HepG2 (cell line): Measurements from ENCODE around the gene MCFD2. TPM values are rescaled to one million over a fixed set of nuclear protein-coding genes. Genes with fewer than 3 reads are reported as not detected.
A peak's percentile ranks its signal among the peaks of the same experiment; 100 is the strongest.

Source experiments
- CCDC6 ChIP-seq: sonication (generic); formaldehyde crosslinking; IDR thresholded peaks from 2 replicates; pipeline ENCODE4 v1.8.1; 2022; ENCODE audit warnings: mild to moderate bottlenecking, missing genetic modification reagents, moderate library complexity
- DMAP1 ChIP-seq: IDR thresholded peaks from 2 replicates; pipeline ENCODE4 v1.6.1; 2016
- HMGXB4 ChIP-seq, 2 experiments: sonication (generic) in 1 of 2; formaldehyde crosslinking in 1 of 2; IDR thresholded peaks; 2 replicates each; pipeline versions ENCODE4 v1.4.0 to v1.6.1; 2018 to 2020; ENCODE audit warnings: missing genetic modification reagents in 2 of 2, borderline replicate concordance in 1 of 2, low read depth in 1 of 2, mild to moderate bottlenecking in 1 of 2, missing biosample characterization in 1 of 2
- KDM6A ChIP-seq: IDR thresholded peaks from 2 replicates; pipeline ENCODE4 v1.6.1; 2016; ENCODE audit warnings: low read depth
- MAFF ChIP-seq: IDR thresholded peaks from 2 replicates; pipeline ENCODE4 v1.6.1; 2011; ENCODE audit warnings: low read depth, low read length, improper control_type of control experiment
- PHF20 ChIP-seq: sonication (generic); formaldehyde crosslinking; IDR thresholded peaks from 2 replicates; pipeline ENCODE4 v1.5.0; 2020; ENCODE audit warnings: mild to moderate bottlenecking, missing genetic modification reagents
- REL ChIP-seq: sonication (generic); formaldehyde crosslinking; conservative IDR thresholded peaks from 2 replicates; pipeline ENCODE4 v1.8.0; 2022; ENCODE audit warnings: mild to moderate bottlenecking, missing genetic modification reagents, moderate library complexity
- SNAI1 ChIP-seq: sonication (generic); formaldehyde crosslinking; IDR thresholded peaks from 2 replicates; pipeline ENCODE4 v1.5.0; 2020; ENCODE audit warnings: mild to moderate bottlenecking, missing genetic modification reagents, borderline replicate concordance
- THAP8 ChIP-seq: sonication (generic); formaldehyde crosslinking; IDR thresholded peaks from 2 replicates; pipeline ENCODE4 v1.5.1; 2020; ENCODE audit warnings: missing genetic modification reagents, mild to moderate bottlenecking, borderline replicate concordance
- THAP9 ChIP-seq: sonication (generic); formaldehyde crosslinking; IDR thresholded peaks from 2 replicates; pipeline ENCODE4; 2020; ENCODE audit warnings: missing genetic modification reagents, mild to moderate bottlenecking, borderline replicate concordance
- TSC22D2 ChIP-seq: sonication (generic); formaldehyde crosslinking; IDR thresholded peaks from 2 replicates; pipeline ENCODE4 v1.5.1; 2020; ENCODE audit warnings: missing genetic modification reagents, mild to moderate bottlenecking, borderline replicate concordance
- ZFX ChIP-seq: sonication (generic); formaldehyde crosslinking; IDR thresholded peaks from 2 replicates; pipeline ENCODE4 v1.4.0; 2020; ENCODE audit warnings: mild to moderate bottlenecking, low read depth, missing genetic modification reagents, moderate library complexity
- ZKSCAN5 ChIP-seq: sonication (generic); formaldehyde crosslinking; IDR thresholded peaks from 2 replicates; pipeline ENCODE4 v1.5.1; 2020; ENCODE audit warnings: mild to moderate bottlenecking, missing genetic modification reagents
- ZNF12 ChIP-seq: sonication (generic); formaldehyde crosslinking; IDR thresholded peaks from 2 replicates; pipeline ENCODE4 v1.5.0; 2020; ENCODE audit warnings: missing genetic modification reagents
- ZNF17 ChIP-seq: sonication (generic); formaldehyde crosslinking; IDR thresholded peaks from 2 replicates; pipeline ENCODE4 v1.5.0; 2020; ENCODE audit warnings: mild to moderate bottlenecking, missing genetic modification reagents
- ZNF432 ChIP-seq: sonication (generic); formaldehyde crosslinking; IDR thresholded peaks from 2 replicates; pipeline ENCODE4 v1.5.0; 2020; ENCODE audit warnings: missing genetic modification reagents, mild to moderate bottlenecking, borderline replicate concordance
- ZNF597 ChIP-seq: sonication (generic); formaldehyde crosslinking; IDR thresholded peaks from 2 replicates; pipeline ENCODE4 v1.5.0; 2020; ENCODE audit warnings: missing genetic modification reagents
- ZNF737 ChIP-seq: sonication (generic); formaldehyde crosslinking; IDR thresholded peaks from 2 replicates; pipeline ENCODE4 v1.5.0; 2020; ENCODE audit warnings: missing genetic modification reagents, mild to moderate bottlenecking, borderline replicate concordance
- ZNF75D ChIP-seq: sonication (generic); formaldehyde crosslinking; IDR thresholded peaks from 2 replicates; pipeline ENCODE4 v1.8.1; 2023; ENCODE audit warnings: missing genetic modification reagents, mild to moderate bottlenecking, borderline replicate concordance
- ZNF883 ChIP-seq: sonication (generic); formaldehyde crosslinking; IDR thresholded peaks from 2 replicates; pipeline ENCODE4 v1.5.1; 2020; ENCODE audit warnings: mild to moderate bottlenecking, missing genetic modification reagents; ENCODE audit errors: not compliant biosample characterization
- ZZZ3 ChIP-seq: sonication (generic); formaldehyde crosslinking; IDR thresholded peaks from 2 replicates; pipeline ENCODE4 v1.4.0; 2020; ENCODE audit warnings: missing genetic modification reagents, mild to moderate bottlenecking, borderline replicate concordance
- polyA plus RNA-seq, 8 experiments: library from polyadenylated mRNA; depleted of rRNA in 3 of 8; stranded (reverse) in 7 of 8; unstranded in 1 of 8; fragments of >200 nt; fragmentation: Illumina TruSeq in 4 of 8; extraction: Trizol in 4 of 8; gene quantifications; 2 replicates each; pipeline versions ENCODE4 v1.2.1 to v1.2.3, GENCODE V29; 2011 to 2016; ENCODE audit warnings: low read depth in 4 of 8, missing spikeins in 1 of 8, mixed read lengths in 1 of 8; ENCODE audit not compliant: insufficient read depth in 1 of 8
- total RNA-seq, 5 experiments: library from RNA; depleted of rRNA; stranded (reverse); fragments of >200 nt; fragmentation: Illumina TruSeq; extraction: Trizol; gene quantifications; 2 replicates each; pipeline ENCODE4 v1.2.3, GENCODE V29; 2016; ENCODE audit warnings: low read depth in 1 of 5

The MCFD2 gene
- total and polyA plus RNA-seq, 2 of the 13 experiments (the other 11 are each of a cell fraction or from before 2014, with no cell fraction given): 183 to 232 TPM

GRCh38 chr2:46915811-46916630, 415 bp upstream of the MCFD2 start (continued):
- TF ChIP-seq ZNF597 (CRISPR knock-in tag): no peak
- peak; percentile 2; the same call in 1 of the 2 replicates for TF ChIP-seq ZNF17 (CRISPR knock-in tag)
- TF ChIP-seq ZNF737 (CRISPR knock-in tag): peak; percentile 16; the same call in 1 of the 2 replicates
- TF ChIP-seq ZKSCAN5: peak; percentile 41; the same call in 1 of the 2 replicates
- 0 out of 2 replicates have a peak, but pooled peaks have one; percentile 37 for TF ChIP-seq THAP9
- peak; percentile 96 for TF ChIP-seq DMAP1 (CRISPR knock-in tag)
- no peak for TF ChIP-seq ZNF75D (CRISPR knock-in tag)
- no peak for TF ChIP-seq ZNF883 (CRISPR knock-in tag)
- TF ChIP-seq ZFX (CRISPR knock-in tag): peak; percentile 95
- TF ChIP-seq THAP8 (CRISPR knock-in tag): no peak
- no peak for TF ChIP-seq ZNF432
- 0 out of 2 replicates have a peak, but pooled peaks have one; percentile 27 for TF ChIP-seq ZNF12 (CRISPR knock-in tag)
- peak; percentile 38; the same call in 1 of the 2 replicates for TF ChIP-seq KDM6A (CRISPR knock-in tag)
- TF ChIP-seq SNAI1 (CRISPR knock-in tag): no peak
- TF ChIP-seq ZZZ3: no peak
- no peak for TF ChIP-seq REL (CRISPR knock-in tag)
- no peak for TF ChIP-seq MAFF
- peak; percentile 22 to 74; a peak in 2 of 4 replicates for TF ChIP-seq HMGXB4 (CRISPR knock-in tag; IDR thresholded peaks at IDR 0.05; ENCODE audit: borderline replicate concordance in 1 of 2, low read depth in 1 of 2)
- peak; percentile 94 for TF ChIP-seq TSC22D2 (CRISPR knock-in tag)
- TF ChIP-seq CCDC6 (CRISPR knock-in tag): peak; percentile 98
- peak; percentile 82 for TF ChIP-seq PHF20 (CRISPR knock-in tag)
